22Rv1 (cell line): ENCODE measurements around the gene CCSER1.
"Not testable (repeated sequence)": the region's sequence is repeated elsewhere in the genome, so short reads cannot be mapped to it uniquely, and the experiment has no call there.

Experiments used
- CTCF ChIP-seq: fragments of 450-650 bp; IDR thresholded peaks from 2 replicates; pipeline ENCODE4 v1.5.1; 2017; ENCODE audit warnings: mild to moderate bottlenecking
- ZFX ChIP-seq: fragments of 450-650 bp; IDR thresholded peaks from 2 replicates; pipeline ENCODE4 v1.6.1; 2017; ENCODE audit warnings: antibody characterized with exemption, borderline replicate concordance

GRCh38 chr4:91356496-91356895 is 1229.3 kb downstream of the CCSER1 start:
- not testable (repeated sequence) for TF ChIP-seq CTCF, ZFX
